BLaER1 treated with 17β-estradiol and CSF1 and Interleukin-3, amounts not matched to agents 10 nM and 100 nM (cell line): ENCODE results near the gene TMEM181.

ENCODE experiments used
- H3K27ac ChIP-seq, 11 experiments: shearing (Covaris generic); formaldehyde crosslinking; 2 replicates each; pipeline ENCODE4 v1.8.1; 2022
- H3K27me3 ChIP-seq, 11 experiments: shearing (Covaris generic); formaldehyde crosslinking; 2 replicates each; pipeline ENCODE4 v1.8.1; 2022
- H3K36me3 ChIP-seq, 11 experiments: shearing (Covaris generic); formaldehyde crosslinking; 2 replicates each; pipeline ENCODE4 v1.8.1; 2022
- H3K4me1 ChIP-seq, 10 experiments: shearing (Covaris generic); formaldehyde crosslinking; 2 replicates each; pipeline ENCODE4 v1.8.1; 2022
- H3K4me2 ChIP-seq, 11 experiments: shearing (Covaris generic); formaldehyde crosslinking; 2 replicates each; pipeline ENCODE4 v1.8.1; 2022
- H3K4me3 ChIP-seq, 10 experiments: shearing (Covaris generic); formaldehyde crosslinking; 2 replicates each; pipeline ENCODE4 v1.8.1; 2022
- H3K9ac ChIP-seq, 11 experiments: shearing (Covaris generic); formaldehyde crosslinking; 2 replicates each; pipeline ENCODE4 v1.8.1; 2022
- H3K9me3 ChIP-seq, 11 experiments: shearing (Covaris generic); formaldehyde crosslinking; replicated peaks in 1 of 11; 2 replicates each; pipeline ENCODE4 v1.8.1; 2022
- H4K20me1 ChIP-seq, 11 experiments: shearing (Covaris generic); formaldehyde crosslinking; 2 replicates each; pipeline ENCODE4 v1.8.1; 2022
- Cebpa-rat ChIP-seq, 11 experiments: shearing (Covaris generic); IDR thresholded peaks; 2 replicates each; pipeline ENCODE4 v1.8.1; 2022

The TMEM181 gene

GRCh38 chr6:158564243-158565121 is 4.6 kb downstream of the TMEM181 start:
- Histone ChIP-seq H3K36me3 (peaks cover 0 to 20% (median 6%) of the 10 kb centered on the region in 11 experiments; a peak in 7 of 22 replicates), H3K4me3 (no peak overlapping the region), H4K20me1 (peaks cover 75 to 89% (median 87%) of the 10 kb centered on the region in 11 experiments; a peak in 21 of 22 replicates), H3K9ac (peak overlapping the region in 5 of 11 experiments; percentile 2 to 48 (median 3); a peak in 4 of 22 replicates), H3K27ac (no peak overlapping the region), H3K4me1 (peaks cover 61 to 79% (median 73%) of the 10 kb centered on the region in 10 experiments), H3K9me3 (no peaks in the 10 kb centered on the region), H3K27me3 (no peaks in the 10 kb centered on the region), H3K4me2 (peak overlapping the region in 8 of 11 experiments; percentile 10 to 100 (median 46); a peak in 11 of 22 replicates)
- no peak for TF ChIP-seq Cebpa-rat (IDR thresholded peaks at IDR 0.05)

- Histone ChIP-seq H3K27me3 (no peaks in the 10 kb centered on the region), H4K20me1 (peaks cover 75 to 95% (median 90%) of the 10 kb centered on the region in 11 experiments; a peak in 21 of 22 replicates), H3K9me3 (no peaks in the 10 kb centered on the region), H3K4me1 (peaks cover 64 to 83% (median 77%) of the 10 kb centered on the region in 10 experiments), H3K27ac (no peak overlapping the region), H3K9ac (peak overlapping the region in 3 of 11 experiments; percentile 2 to 30 (median 3); a peak in 2 of 22 replicates), H3K4me3 (no peak overlapping the region), H3K36me3 (peaks cover 0 to 20% (median 6%) of the 10 kb centered on the region in 11 experiments; a peak in 7 of 22 replicates), H3K4me2 (peak overlapping the region in 5 of 11 experiments; percentile 5 to 100 (median 47); a peak in 7 of 22 replicates)
- TF ChIP-seq Cebpa-rat (IDR thresholded peaks at IDR 0.05) = no peak
Measured at GRCh38 chr6:158565122-158565429, 5.2 kb downstream of the TMEM181 start.

- 0 out of 22 replicates have a peak overlapping the region, but pooled peaks of 1 of the 11 experiments have one; percentile 5 for H3K4me2 ChIP-seq
- no peaks in the 10 kb centered on the region for H3K27me3 ChIP-seq
- no peak overlapping the region for H3K4me3 ChIP-seq
- peaks cover 75 to 100% (median 95%) of the 10 kb centered on the region in 11 experiments; a peak in 21 of 22 replicates for H4K20me1 ChIP-seq
- H3K36me3 ChIP-seq = peaks cover 0 to 20% (median 6%) of the 10 kb centered on the region in 11 experiments; a peak in 7 of 22 replicates
- peak overlapping the region in 1 of 11 experiments; percentile 30; a peak in 1 of 22 replicates for H3K9ac ChIP-seq
- H3K9me3 ChIP-seq = no peaks in the 10 kb centered on the region
- peaks cover 69 to 87% (median 82%) of the 10 kb centered on the region in 10 experiments for H3K4me1 ChIP-seq
- no peak for TF ChIP-seq Cebpa-rat (IDR thresholded peaks at IDR 0.05)
- no peak overlapping the region for H3K27ac ChIP-seq
Measured at GRCh38 chr6:158565482-158566040, 5.7 kb downstream of the TMEM181 start.

DNA sequence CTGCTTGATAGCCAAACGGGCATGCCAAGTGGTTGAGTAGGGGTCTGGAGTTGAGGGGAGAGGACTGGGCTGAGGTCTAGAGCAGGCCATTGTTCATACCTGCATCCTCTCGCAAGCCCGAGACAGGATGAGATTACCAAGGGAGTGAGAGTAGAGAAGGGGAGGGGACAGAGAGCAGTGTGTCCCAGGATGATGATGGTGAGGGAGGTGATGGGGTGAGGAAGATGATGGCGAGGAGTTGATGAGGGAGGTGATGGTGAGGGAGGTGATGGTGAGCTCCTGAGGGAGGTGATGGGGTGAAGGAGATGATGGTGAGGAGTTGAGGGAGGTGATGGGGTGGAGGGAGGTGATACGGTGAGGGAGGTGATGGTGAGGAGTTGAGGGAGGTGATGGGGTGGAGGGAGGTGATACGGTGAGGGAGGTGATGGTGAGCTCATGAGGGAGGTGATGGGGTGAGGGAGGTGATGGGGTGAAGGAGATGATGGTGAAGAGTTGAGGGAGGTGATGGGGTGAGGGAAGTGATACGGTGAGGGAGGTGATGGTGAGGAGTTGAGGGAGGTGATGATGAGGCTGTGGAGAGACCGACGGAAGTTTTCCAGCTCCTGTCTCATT is 6.4 kb downstream of the TMEM181 start:
- Histone ChIP-seq H3K27me3 (no peaks in the 10 kb centered on the region), H3K4me3 (no peak overlapping the region), H3K4me1 (peaks cover 69 to 88% (median 83%) of the 10 kb centered on the region in 10 experiments), H3K9me3 (no peaks in the 10 kb centered on the region), H4K20me1 (peaks cover 72 to 100% (median 95%) of the 10 kb centered on the region in 11 experiments; a peak in 21 of 22 replicates), H3K4me2 (no peak overlapping the region), H3K36me3 (peaks cover 0 to 20% (median 7%) of the 10 kb centered on the region in 11 experiments; a peak in 8 of 22 replicates), H3K9ac (no peak overlapping the region), H3K27ac (no peak overlapping the region)
- no peak for TF ChIP-seq Cebpa-rat (IDR thresholded peaks at IDR 0.05)

DNA sequence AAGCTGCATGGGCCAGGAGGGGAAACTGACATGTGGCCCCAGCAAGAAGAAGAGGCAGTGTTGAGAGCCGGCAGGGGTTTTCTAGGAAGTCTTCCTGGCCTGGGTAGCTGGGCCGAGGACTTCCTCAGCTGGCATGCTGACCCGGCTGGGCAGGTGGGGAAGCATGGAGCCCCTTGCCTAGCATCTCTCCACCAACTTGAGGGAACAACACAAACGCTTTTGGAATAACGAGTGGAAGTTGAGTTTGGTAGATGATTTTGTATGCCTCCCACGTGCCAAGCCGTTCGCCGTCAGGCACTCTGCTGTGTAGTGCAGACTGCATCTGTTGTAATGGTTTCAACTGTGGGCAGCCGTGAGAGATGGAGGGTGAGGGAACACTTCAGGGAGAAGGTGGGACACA is 7.3 kb downstream of the TMEM181 start:
- no peak for TF ChIP-seq Cebpa-rat (IDR thresholded peaks at IDR 0.05)
- H3K27ac ChIP-seq = peak overlapping the region in 5 of 11 experiments; percentile 52 to 76 (median 68); a peak in 4 of 22 replicates

GRCh38 chr6:158567871-158568401 is 8.0 kb downstream of the TMEM181 start:
- peaks cover 63 to 100% (median 95%) of the 10 kb centered on the region in 11 experiments; a peak in 21 of 22 replicates for H4K20me1 ChIP-seq

More for the DNA sequence above, 7.3 kb downstream of the TMEM181 start:
- Histone ChIP-seq H3K4me1 (peaks cover 69 to 88% (median 83%) of the 10 kb centered on the region in 10 experiments), H3K9ac (no peak overlapping the region), H3K27me3 (no peaks in the 10 kb centered on the region), H3K4me2 (peak overlapping the region; percentile 63 to 91 (median 82); a peak in 19 of 22 replicates), H3K36me3 (peaks cover 0 to 20% (median 7%) of the 10 kb centered on the region in 11 experiments; a peak in 8 of 22 replicates), H3K4me3 (no peak overlapping the region), H4K20me1 (peaks cover 63 to 100% (median 95%) of the 10 kb centered on the region in 11 experiments; a peak in 21 of 22 replicates), H3K9me3 (no peaks in the 10 kb centered on the region)

GRCh38 chr6:158568549-158568948 is 8.7 kb downstream of the TMEM181 start:
- peaks cover 56 to 100% (median 95%) of the 10 kb centered on the region in 11 experiments; a peak in 21 of 22 replicates for H4K20me1 ChIP-seq
- peak overlapping the region in 9 of 11 experiments; percentile 1 to 63 (median 51); a peak in 15 of 22 replicates for H3K9ac ChIP-seq
- no peak for TF ChIP-seq Cebpa-rat (IDR thresholded peaks at IDR 0.05)
- peak overlapping the region in 10 of 11 experiments; percentile 7 to 76 (median 52); a peak in 17 of 22 replicates for H3K27ac ChIP-seq
- H3K4me1 ChIP-seq = peaks cover 67 to 88% (median 78%) of the 10 kb centered on the region in 10 experiments
- H3K36me3 ChIP-seq = peaks cover 6 to 31% (median 17%) of the 10 kb centered on the region in 11 experiments; a peak in 18 of 22 replicates
- no peak overlapping the region for H3K4me3 ChIP-seq
- H3K9me3 ChIP-seq = no peaks in the 10 kb centered on the region
- no peaks in the 10 kb centered on the region for H3K27me3 ChIP-seq
- H3K4me2 ChIP-seq = peak overlapping the region; percentile 63 to 91 (median 82)

More at GRCh38 chr6:158567871-158568401, 8.0 kb downstream of the TMEM181 start:
- peaks cover 0 to 28% (median 10%) of the 10 kb centered on the region in 11 experiments; a peak in 15 of 22 replicates for H3K36me3 ChIP-seq
- H3K9me3 ChIP-seq = no peaks in the 10 kb centered on the region
- peaks cover 69 to 88% (median 82%) of the 10 kb centered on the region in 10 experiments for H3K4me1 ChIP-seq
- no peaks in the 10 kb centered on the region for H3K27me3 ChIP-seq
- no peak for TF ChIP-seq Cebpa-rat (IDR thresholded peaks at IDR 0.05)
- peak overlapping the region in 9 of 11 experiments; percentile 1 to 63 (median 51); a peak in 14 of 22 replicates for H3K9ac ChIP-seq
- peak overlapping the region in 10 of 11 experiments; percentile 7 to 76 (median 52); a peak in 17 of 22 replicates for H3K27ac ChIP-seq
- H3K4me3 ChIP-seq = no peak overlapping the region
- peak overlapping the region; percentile 63 to 91 (median 82) for H3K4me2 ChIP-seq

DNA sequence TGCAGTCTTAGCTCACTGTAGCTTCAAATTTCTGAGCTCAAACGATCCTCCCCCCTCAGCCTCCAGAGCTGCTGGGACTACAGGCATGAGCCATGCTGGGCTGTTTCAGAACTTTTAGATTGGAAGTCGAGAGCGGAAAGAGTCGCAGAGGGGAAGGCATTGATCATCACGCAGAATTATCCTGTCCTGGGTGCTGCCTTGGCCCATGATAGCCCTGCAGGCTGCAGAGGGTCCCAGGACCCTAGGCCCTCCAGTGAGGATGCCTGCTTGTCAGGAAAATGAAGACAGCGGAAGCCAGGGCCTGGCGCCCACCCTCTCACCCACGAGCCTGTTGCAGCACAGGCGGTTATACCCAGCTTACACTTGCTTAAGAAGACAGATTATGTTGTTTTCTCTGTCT is 9.1 kb downstream of the TMEM181 start:
- no peak overlapping the region for H3K4me3 ChIP-seq
- H3K9me3 ChIP-seq = no peaks in the 10 kb centered on the region
- H3K4me1 ChIP-seq = peaks cover 65 to 83% (median 76%) of the 10 kb centered on the region in 10 experiments
- H3K36me3 ChIP-seq = peaks cover 9 to 33% (median 16%) of the 10 kb centered on the region in 11 experiments; a peak in 17 of 22 replicates
- peaks cover 52 to 100% (median 95%) of the 10 kb centered on the region in 11 experiments; a peak in 20 of 22 replicates for H4K20me1 ChIP-seq
- H3K27ac ChIP-seq = peak overlapping the region in 9 of 11 experiments; percentile 23 to 76 (median 53); a peak in 13 of 22 replicates
- H3K27me3 ChIP-seq = no peaks in the 10 kb centered on the region
- peak overlapping the region; percentile 63 to 91 (median 82) for H3K4me2 ChIP-seq
- no peak; a peak in 1 of 22 replicates for TF ChIP-seq Cebpa-rat (IDR thresholded peaks at IDR 0.05)
- peak overlapping the region in 8 of 11 experiments; percentile 20 to 63 (median 48); a peak in 8 of 22 replicates for H3K9ac ChIP-seq
